ENCODE data around the gene PPP1R27. TPM values are rescaled to one million over a fixed set of nuclear protein-coding genes. Genes with fewer than 3 reads are reported as not detected.

The PPP1R27 gene
- polyA plus RNA-seq, 2 of the 4 experiments (the other 2 are of a cell fraction): 0.09 TPM; not detected in 1

DNA sequence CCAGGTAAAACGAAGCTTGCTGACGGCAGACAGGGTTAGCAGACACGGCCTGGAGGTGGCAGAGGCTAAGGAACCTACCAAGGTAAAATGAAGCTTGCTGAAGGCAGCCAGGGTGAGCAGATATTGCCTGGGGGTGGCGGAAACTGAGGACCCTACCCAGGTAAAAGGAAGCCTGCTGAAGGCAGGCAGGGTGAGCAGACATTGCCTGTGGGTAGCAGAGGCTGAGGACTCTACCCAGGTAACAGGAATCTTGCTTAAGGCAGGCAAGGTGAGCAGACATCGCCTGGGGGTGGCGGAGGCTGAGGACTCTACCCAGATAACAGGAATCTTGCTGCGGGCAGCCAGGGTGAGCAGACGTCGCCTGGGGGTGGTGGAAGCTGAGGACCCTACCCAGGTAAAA is 33.5 kb downstream of the PPP1R27 start:
- ATAC-seq: no peak
- Histone ChIP-seq H3K4me1 (peaks cover 27% of the 10 kb centered on the region), H3K9me3 (no peaks in the 10 kb centered on the region), H3K4me2 (no peak overlapping the region), H3K27ac (no peak overlapping the region), H3K4me3 (no peak overlapping the region)
- ChIA-PET CTCF (interaction anchor here (0.7 to 1.6 kb wide), 5 partner anchors 9 to 70 kb away, joined by 3 to 6 read pairs (median 4); no protein-coding TSS in a partner anchor), POLR2A (no interaction called here)
- WGBS (ENCODE audit: missing lambda C conversion rate): 89% methylated on average over 9 of the region's 9 CpGs
- FAIRE-seq: no peak
- DNase-seq (ENCODE audit: low read depth in 1 of 2, low spot score in 1 of 2): no peak
- TF ChIP-seq MYC (IDR thresholded peaks at IDR 0.05; ENCODE audit: borderline replicate concordance, low read length) (no peak), HOXB13 (CRISPR knock-in tag; IDR thresholded peaks at IDR 0.05; ENCODE audit: low read depth) (no peak), ZFP36 (IDR thresholded peaks at IDR 0.05; ENCODE audit: borderline replicate concordance, partially characterized antibody) (no peak), ZSCAN20 (CRISPR knock-in tag; IDR thresholded peaks at IDR 0.05) (no peak), SMC3 (IDR thresholded peaks at IDR 0.05) (no peak), RAD21 (conservative IDR thresholded peaks at IDR 0.05 in 1 of 2, IDR thresholded peaks at IDR 0.05 in 1 of 2) (no peak)
- TF ChIP-seq, protein P1, sequence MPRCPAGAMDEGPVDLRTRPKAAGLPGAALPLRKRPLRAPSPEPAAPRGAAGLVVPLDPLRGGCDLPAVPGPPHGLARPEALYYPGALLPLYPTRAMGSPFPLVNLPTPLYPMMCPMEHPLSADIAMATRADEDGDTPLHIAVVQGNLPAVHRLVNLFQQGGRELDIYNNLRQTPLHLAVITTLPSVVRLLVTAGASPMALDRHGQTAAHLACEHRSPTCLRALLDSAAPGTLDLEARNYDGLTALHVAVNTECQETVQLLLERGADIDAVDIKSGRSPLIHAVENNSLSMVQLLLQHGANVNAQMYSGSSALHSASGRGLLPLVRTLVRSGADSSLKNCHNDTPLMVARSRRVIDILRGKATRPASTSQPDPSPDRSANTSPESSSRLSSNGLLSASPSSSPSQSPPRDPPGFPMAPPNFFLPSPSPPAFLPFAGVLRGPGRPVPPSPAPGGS (IDR thresholded peaks at IDR 0.05): no peak

DNA sequence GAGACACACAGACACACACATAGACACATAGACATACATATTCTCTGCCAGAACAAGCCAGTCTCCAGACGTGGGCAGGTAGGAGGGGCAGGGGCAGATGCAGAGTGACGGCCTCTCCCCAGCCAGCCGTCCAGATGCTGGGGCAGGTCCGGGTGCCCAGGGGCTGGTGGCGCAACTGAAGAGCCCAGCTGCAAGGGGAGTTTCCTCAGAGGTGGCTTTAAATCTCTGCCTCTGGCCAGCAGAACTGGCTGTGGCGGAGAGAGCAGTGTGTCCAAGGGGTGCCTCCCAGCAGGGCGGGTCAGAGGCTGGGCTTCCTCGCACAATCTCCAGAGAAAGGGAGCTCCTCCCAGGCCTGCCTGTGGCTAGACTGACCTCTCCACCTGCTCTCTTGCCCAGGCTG is 40.3 kb downstream of the PPP1R27 start:
- Histone ChIP-seq H3K4me1 (no peaks in the 10 kb centered on the region), H3K4me2 (no peak overlapping the region), H3K9me3 (no peaks in the 10 kb centered on the region), H3K4me3 (no peak overlapping the region), H3K27ac (no peak overlapping the region)
- ChIA-PET CTCF (interaction anchor here (1.0 kb wide), 2 partner anchors 27 to 61 kb away, joined by 3 to 4 read pairs; no protein-coding TSS in a partner anchor), POLR2A (no interaction called here)
- WGBS (ENCODE audit: missing lambda C conversion rate): 40% methylated on average over 8 of the region's 8 CpGs
- no peak for DNase-seq (ENCODE audit: low read depth in 1 of 2, low spot score in 1 of 2)
- no peak for FAIRE-seq
- peak; percentile 73 to 89 for ATAC-seq
- TF ChIP-seq REST (IDR thresholded peaks at IDR 0.05) (no peak), RCOR1 (IDR thresholded peaks at IDR 0.05; ENCODE audit: low read depth, low read length) (no peak), CHD4 (IDR thresholded peaks at IDR 0.05; ENCODE audit: borderline replicate concordance) (no peak), KDM5A (IDR thresholded peaks at IDR 0.05) (no peak), POLR2A (IDR thresholded peaks at IDR 0.05; ENCODE audit: low read length) (no peak), NR3C1 (IDR thresholded peaks at IDR 0.05) (no peak), ESRRA (IDR thresholded peaks at IDR 0.05; ENCODE audit: borderline replicate concordance, low read length) (no peak), HEYL (CRISPR knock-in tag; IDR thresholded peaks at IDR 0.05) (no peak), SMC3 (IDR thresholded peaks at IDR 0.05) (no peak), SREBF2 (IDR thresholded peaks at IDR 0.05) (no peak), EP300 (IDR thresholded peaks at IDR 0.05) (no peak), MAFK (IDR thresholded peaks at IDR 0.05; ENCODE audit: partially characterized antibody) (no peak), FOSL2 (IDR thresholded peaks at IDR 0.05) (no peak), FOSL2 (CRISPR knock-in tag; IDR thresholded peaks at IDR 0.05) (no peak), JUNB (IDR thresholded peaks at IDR 0.05) (no peak), NPAS2 (CRISPR knock-in tag; IDR thresholded peaks at IDR 0.05; ENCODE audit: borderline replicate concordance) (no peak), BHLHE40 (IDR thresholded peaks at IDR 0.05; ENCODE audit: low read depth, low read length) (no peak)
- TF ChIP-seq, protein P2, sequence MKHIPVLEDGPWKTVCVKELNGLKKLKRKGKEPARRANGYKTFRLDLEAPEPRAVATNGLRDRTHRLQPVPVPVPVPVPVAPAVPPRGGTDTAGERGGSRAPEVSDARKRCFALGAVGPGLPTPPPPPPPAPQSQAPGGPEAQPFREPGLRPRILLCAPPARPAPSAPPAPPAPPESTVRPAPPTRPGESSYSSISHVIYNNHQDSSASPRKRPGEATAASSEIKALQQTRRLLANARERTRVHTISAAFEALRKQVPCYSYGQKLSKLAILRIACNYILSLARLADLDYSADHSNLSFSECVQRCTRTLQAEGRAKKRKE (CRISPR knock-in tag; IDR thresholded peaks at IDR 0.05; ENCODE audit: low read depth): no peak
- TF ChIP-seq, protein P3, sequence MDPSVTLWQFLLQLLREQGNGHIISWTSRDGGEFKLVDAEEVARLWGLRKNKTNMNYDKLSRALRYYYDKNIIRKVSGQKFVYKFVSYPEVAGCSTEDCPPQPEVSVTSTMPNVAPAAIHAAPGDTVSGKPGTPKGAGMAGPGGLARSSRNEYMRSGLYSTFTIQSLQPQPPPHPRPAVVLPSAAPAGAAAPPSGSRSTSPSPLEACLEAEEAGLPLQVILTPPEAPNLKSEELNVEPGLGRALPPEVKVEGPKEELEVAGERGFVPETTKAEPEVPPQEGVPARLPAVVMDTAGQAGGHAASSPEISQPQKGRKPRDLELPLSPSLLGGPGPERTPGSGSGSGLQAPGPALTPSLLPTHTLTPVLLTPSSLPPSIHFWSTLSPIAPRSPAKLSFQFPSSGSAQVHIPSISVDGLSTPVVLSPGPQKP (IDR thresholded peaks at IDR 0.05; ENCODE audit: low read depth, low read length): no peak
- TF ChIP-seq, protein P1 (IDR thresholded peaks at IDR 0.05): no peak

Measured in A549 (cell line).